Right lobe of liver (tissue), 6 donors: ENCODE data around the gene PCNX2. TPM values are rescaled to one million over a fixed set of nuclear protein-coding genes. Genes with fewer than 3 reads are reported as not detected.

Experiments
- ATAC-seq, 4 donors: fragments of 200-7000 bp; cut with Tn5 transposase; one replicate each; pipeline ENCODE4 v1.9.1; 2020; ENCODE audit warnings: mild to moderate bottlenecking in 4 of 4, moderate library complexity in 4 of 4
- DNase-seq, 3 donors: peaks; one replicate each; pipeline ENCODE4 v3.0.0-alpha.2; 2020
- H3K27ac ChIP-seq, 3 donors: fragments of 200-600 bp; one replicate each; pipeline ENCODE4 v1.8.0; 2022
- H3K27me3 ChIP-seq, 2 donors: fragments of 200-600 bp; one replicate each; pipeline ENCODE4 v1.8.0; 2022
- H3K36me3 ChIP-seq, 4 donors: fragments of 200-600 bp; sonication (generic) in 1 of 4; one replicate each; pipeline versions ENCODE4 v1.5.1 to v1.8.0; 2017 to 2022; ENCODE audit warnings: control low read depth in 1 of 4
- H3K4me1 ChIP-seq, 4 donors: fragments of 200-600 bp; sonication (generic) in 1 of 4; one replicate each; pipeline versions ENCODE4 v1.5.1 to v1.8.0; 2017 to 2022; ENCODE audit warnings: control low read depth in 1 of 4
- H3K4me3 ChIP-seq, 3 donors: fragments of 200-600 bp; one replicate each; pipeline ENCODE4 v1.8.0; 2022
- H3K9me3 ChIP-seq, 4 donors: fragments of 200-600 bp; sonication (generic) in 1 of 4; one replicate each; pipeline versions ENCODE4 v1.5.1 to v1.8.0; 2017 to 2022; ENCODE audit warnings: control low read depth in 1 of 4
- POLR2A ChIP-seq: fragments of 450-650 bp; IDR thresholded peaks from one replicate; pipeline ENCODE4 v1.6.1; 2017; ENCODE audit warnings: antibody characterized with exemption, mild to moderate bottlenecking
- WGBS: methylation state at CpG from one replicate; pipeline ENCODE4 v1.1.6; 2018; ENCODE audit warnings: low coverage, low lambda C conversion rate; ENCODE audit not compliant: insufficient coverage; ENCODE audit errors: missing lambda C conversion rate; 5-methylcytosine and 5-hydroxymethylcytosine counted together
- intact Hi-C, 2 donors: fragments of 100-400 bp; cut with DNase I; formaldehyde crosslinking; loops; one replicate each; pipeline versions ENCODE4 v1.11.2 to v1.14.1; 2022
- total RNA-seq, 6 experiments: library from RNA; depleted of rRNA in 2 of 6; stranded (reverse); fragments of >200 nt in 2 of 6; fragmentation: NEBNext Ultra II Directional in 3 of 6; extraction: Animal tissue kit (Norgen Biotek cat#: 25700) in 3 of 6; gene quantifications; one replicate each; pipeline versions ENCODE4 v1.1.0 to v1.2.4, GENCODE V29; 2016 to 2023
- TF ChIP-seq, protein P1 (sequence below), 4 donors: fragments of 200-600 bp in 3 of 4; fragments of 450-650 bp in 1 of 4; IDR thresholded peaks; one replicate each; pipeline versions ENCODE4 v1.5.1 to v1.8.0; 2016 to 2022; ENCODE audit warnings: antibody characterized with exemption in 4 of 4, mild to moderate bottlenecking in 2 of 4
- donor health status: DM: no; HTN: yes; CAD: no.
- donor health status: DM: no; HTN: no; CAD: no.
- donor health status: DM: no; HTN: no; CAD: no.
- donor health status: DM: no; HTN: yes; CAD: no.
- donor health status: DM: no; HTN: yes; CAD: no.

PCNX2 gene
- total RNA-seq, 6 experiments from 2014 or later: 0.35 to 3.4 (median 0.82) TPM

DNA sequence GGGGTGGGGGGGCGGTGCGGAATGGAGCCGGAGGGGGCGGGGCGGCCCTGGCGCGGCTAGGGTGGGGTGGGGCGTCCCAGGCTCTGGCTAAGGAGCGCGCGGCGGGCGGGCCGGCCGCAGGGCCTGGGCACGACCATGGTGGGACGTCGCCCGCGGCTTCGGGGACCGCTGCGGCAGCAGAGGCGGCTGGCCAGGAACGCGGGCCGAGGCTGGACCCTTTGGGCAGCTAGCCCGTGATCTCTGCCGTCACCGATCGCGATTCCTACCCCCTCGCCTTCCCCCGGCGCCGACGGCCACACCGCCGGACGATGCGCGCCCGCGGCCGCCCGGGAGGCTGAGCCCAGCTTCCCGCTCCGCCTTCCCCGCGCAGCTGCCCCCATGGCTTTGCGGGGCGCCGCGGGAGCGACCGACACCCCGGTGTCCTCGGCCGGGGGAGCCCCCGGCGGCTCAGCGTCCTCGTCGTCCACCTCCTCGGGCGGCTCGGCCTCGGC, 32.2 kb upstream of the PCNX2 start, which contains the start of gene MAP3K21:
MAP3K21 (plus strand) TSS at position 74 of the 491 bp plus-strand sequence; CDS start at position 379, 305 bp downstream.
- H3K4me3 ChIP-seq: peak within 1 kb of the TSS; percentile 73 to 79 (median 78)
- DNase-seq (peak in 2 of 3 donors; percentile 51 to 62), ATAC-seq (peak; percentile 68 to 81 (median 76))
- no CpG with 5 or more reads among the region's 68 CpGs for WGBS
- no peaks in the 10 kb centered on the region for H3K9me3 ChIP-seq
- peak within 1 kb of the TSS in 2 of 3 donors; percentile 27 to 36 for H3K27ac ChIP-seq
- peak; percentile 74 for TF ChIP-seq POLR2A
- TF ChIP-seq, protein P1, sequence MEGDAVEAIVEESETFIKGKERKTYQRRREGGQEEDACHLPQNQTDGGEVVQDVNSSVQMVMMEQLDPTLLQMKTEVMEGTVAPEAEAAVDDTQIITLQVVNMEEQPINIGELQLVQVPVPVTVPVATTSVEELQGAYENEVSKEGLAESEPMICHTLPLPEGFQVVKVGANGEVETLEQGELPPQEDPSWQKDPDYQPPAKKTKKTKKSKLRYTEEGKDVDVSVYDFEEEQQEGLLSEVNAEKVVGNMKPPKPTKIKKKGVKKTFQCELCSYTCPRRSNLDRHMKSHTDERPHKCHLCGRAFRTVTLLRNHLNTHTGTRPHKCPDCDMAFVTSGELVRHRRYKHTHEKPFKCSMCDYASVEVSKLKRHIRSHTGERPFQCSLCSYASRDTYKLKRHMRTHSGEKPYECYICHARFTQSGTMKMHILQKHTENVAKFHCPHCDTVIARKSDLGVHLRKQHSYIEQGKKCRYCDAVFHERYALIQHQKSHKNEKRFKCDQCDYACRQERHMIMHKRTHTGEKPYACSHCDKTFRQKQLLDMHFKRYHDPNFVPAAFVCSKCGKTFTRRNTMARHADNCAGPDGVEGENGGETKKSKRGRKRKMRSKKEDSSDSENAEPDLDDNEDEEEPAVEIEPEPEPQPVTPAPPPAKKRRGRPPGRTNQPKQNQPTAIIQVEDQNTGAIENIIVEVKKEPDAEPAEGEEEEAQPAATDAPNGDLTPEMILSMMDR (IDR thresholded peaks at IDR 0.05): no peak
- intact Hi-C loops: no loop called here
- H3K36me3 ChIP-seq: no peaks in the 10 kb centered on the region
- no peaks in the 10 kb centered on the region for H3K27me3 ChIP-seq
- peaks cover 0 to 31% (median 4%) of the 10 kb centered on the region in 4 donors for H3K4me1 ChIP-seq

DNA sequence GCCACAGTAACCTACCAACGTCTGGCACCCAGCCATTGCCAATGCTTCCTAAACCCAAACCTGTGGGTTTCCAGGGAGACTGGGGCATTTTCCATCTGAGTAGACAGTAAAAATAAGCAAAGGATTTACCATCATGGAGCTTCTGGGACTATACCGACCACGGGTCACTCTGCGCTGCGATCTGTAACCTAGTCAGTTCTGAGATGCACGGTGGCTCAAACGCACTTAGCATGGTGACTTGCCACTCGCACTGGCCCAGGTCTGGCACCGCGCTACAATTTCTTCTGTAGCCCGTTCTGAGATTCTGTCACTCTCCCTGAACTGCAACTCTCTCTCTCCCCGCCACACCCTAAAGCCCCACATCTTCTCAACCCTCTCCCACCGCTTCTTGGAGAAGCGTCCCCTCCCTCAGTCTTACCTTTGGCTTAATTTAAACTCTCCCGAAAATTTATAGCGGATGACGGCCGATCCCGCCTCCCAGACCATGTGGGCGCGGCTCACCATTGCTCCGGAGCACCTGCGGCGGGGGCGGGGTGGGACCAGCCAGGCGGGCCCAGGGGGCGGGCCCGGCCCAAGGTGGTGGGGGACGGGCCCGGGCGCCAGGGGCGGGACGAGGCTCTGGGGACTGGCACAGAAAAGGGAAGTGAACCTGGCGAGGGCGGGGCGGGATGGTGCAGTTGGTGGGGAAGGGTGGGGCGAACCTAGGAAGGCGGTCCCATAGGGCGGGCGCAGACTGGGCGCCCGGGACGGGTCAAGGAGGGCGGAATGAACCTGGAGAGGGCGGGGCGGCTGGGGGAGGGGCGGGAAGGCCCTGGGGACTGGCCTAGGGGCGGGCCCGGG, 31.5 kb upstream of the PCNX2 start:
- intact Hi-C loops: no loop called here
- Histone ChIP-seq H3K4me3 (peak overlapping the region; percentile 30 to 78 (median 60)), H3K36me3 (no peaks in the 10 kb centered on the region), H3K27ac (no peak overlapping the region), H3K4me1 (peaks cover 0 to 31% (median 4%) of the 10 kb centered on the region in 4 donors), H3K9me3 (no peaks in the 10 kb centered on the region), H3K27me3 (no peaks in the 10 kb centered on the region)
- WGBS: 1% methylated on average over 32 of the region's 49 CpGs
- peak; percentile 94 to 98 (median 96) for ATAC-seq
- TF ChIP-seq POLR2A: no peak
- TF ChIP-seq, protein P1 (IDR thresholded peaks at IDR 0.05): no peak
- peak; percentile 96 to 99 (median 99) for DNase-seq

DNA sequence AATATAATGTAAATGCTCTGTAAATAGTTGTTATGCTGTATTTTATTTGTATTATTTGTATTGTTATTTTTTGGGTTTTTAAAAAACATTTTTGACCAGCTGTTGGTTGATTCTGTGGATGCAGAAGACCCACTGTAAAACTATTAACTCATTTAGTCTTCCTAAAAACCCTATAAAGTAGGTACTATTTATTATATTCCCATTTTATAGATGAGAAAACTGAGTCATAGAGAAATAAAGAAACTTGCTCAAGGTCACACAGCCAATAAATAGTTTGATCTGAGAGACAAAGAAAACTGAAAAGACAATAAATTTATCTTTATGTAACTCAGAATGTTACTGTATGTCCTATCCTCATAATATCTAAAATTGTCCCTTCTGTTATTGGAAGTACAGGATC, 30.8 kb upstream of the PCNX2 start:
- ATAC-seq (no peak), DNase-seq (no peak)
- no peak overlapping the region for H3K27ac ChIP-seq
- intact Hi-C loops: no loop called here
- H3K9me3 ChIP-seq: no peaks in the 10 kb centered on the region
- H3K27me3 ChIP-seq: no peaks in the 10 kb centered on the region
- H3K4me3 ChIP-seq: no peak overlapping the region
- no peaks in the 10 kb centered on the region for H3K36me3 ChIP-seq
- peaks cover 0 to 28% (median 4%) of the 10 kb centered on the region in 4 donors for H3K4me1 ChIP-seq
- TF ChIP-seq, protein P1 (IDR thresholded peaks at IDR 0.05): no peak
- TF ChIP-seq POLR2A: no peak

DNA sequence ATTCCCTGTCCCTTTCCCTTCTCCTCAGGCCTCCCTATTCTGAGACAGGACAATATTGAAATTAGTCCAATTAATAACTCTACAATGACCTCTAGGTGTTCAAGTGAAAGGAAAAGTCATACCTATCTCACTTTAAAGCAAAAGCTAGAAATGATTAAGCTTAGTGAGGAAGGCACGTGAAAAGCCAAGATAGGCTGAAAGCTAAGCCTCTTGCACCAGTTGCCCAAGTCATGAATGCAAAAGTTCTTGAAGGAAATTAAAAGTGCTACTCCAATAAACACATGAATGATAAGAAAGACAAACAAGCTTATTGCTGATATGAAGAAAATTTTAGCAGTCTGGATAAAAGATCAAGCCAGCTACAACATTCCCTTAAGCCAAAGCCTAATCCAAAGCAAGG, 28.2 kb upstream of the PCNX2 start:
- no peaks in the 10 kb centered on the region for H3K27me3 ChIP-seq
- no peak for ATAC-seq
- DNase-seq: no peak
- H3K36me3 ChIP-seq: no peaks in the 10 kb centered on the region
- TF ChIP-seq, protein P1 (IDR thresholded peaks at IDR 0.05): no peak
- no peak for TF ChIP-seq POLR2A
- H3K27ac ChIP-seq: no peak overlapping the region
- 92% methylated on average over 1 of the region's 1 CpG for WGBS
- H3K4me3 ChIP-seq: no peak overlapping the region
- H3K4me1 ChIP-seq: peaks cover 0 to 8% (median 0%) of the 10 kb centered on the region in 4 donors
- H3K9me3 ChIP-seq: no peaks in the 10 kb centered on the region
- intact Hi-C loops: no loop called here
